LNCAP (cell line): ENCODE data around the gene AHRR.

Experiments used
- CTCF ChIP-seq: fragments of 450-650 bp; IDR thresholded peaks from 2 replicates; pipeline ENCODE4 v1.5.1; 2017; ENCODE audit warnings: mild to moderate bottlenecking

Gene AHRR

GRCh38 chr5:322942-323879 lies 1.7 kb downstream of the AHRR start:
- TF ChIP-seq CTCF, result no peak

- no peak for TF ChIP-seq CTCF
Measured at GRCh38 chr5:324736-325612, 3.5 kb downstream of the AHRR start.

GRCh38 chr5:326109-326508 lies 4.6 kb downstream of the AHRR start:
- TF ChIP-seq CTCF, result no peak

- no peak for TF ChIP-seq CTCF
Measured at GRCh38 chr5:329121-329735, 7.7 kb downstream of the AHRR start.

- TF ChIP-seq CTCF, result no peak
Measured at GRCh38 chr5:329768-330167, 8.3 kb downstream of the AHRR start.

- TF ChIP-seq CTCF, result no peak
Measured at GRCh38 chr5:332843-333242, 11.3 kb downstream of the AHRR start.

- no peak for TF ChIP-seq CTCF
Measured at GRCh38 chr5:333945-334344, 12.4 kb downstream of the AHRR start.
